ENCODE data around the gene KRTAP5-1. TPM values are rescaled to one million over a fixed set of nuclear protein-coding genes. Genes with fewer than 3 reads are reported as not detected.

Gene KRTAP5-1
- total and polyA plus RNA-seq, 8 donors, result 0.46 TPM; not detected in 7

- peaks cover 5 to 17% (median 15%) of the 10 kb centered on the region in 3 donors for H3K4me1 ChIP-seq
- no peaks in the 10 kb centered on the region for H3K27me3 ChIP-seq
- no peaks in the 10 kb centered on the region for H3K36me3 ChIP-seq
- ATAC-seq (no peak), DNase-seq (peak in 1 of 6 donors; percentile 58), FAIRE-seq (no peak)
- 75 to 84% methylated on average over 13 of the region's 13 CpGs for WGBS, 2 donors
- H3K27ac ChIP-seq, result no peak overlapping the region
- TF ChIP-seq CTCF (IDR thresholded peaks at IDR 0.05), result no peak
- intact Hi-C loops (cut with DNase I), result loop anchor here in 1 of 3 donors (5.0 kb wide), 1 partner anchor 34 kb away; no protein-coding TSS in a partner anchor
- H3K4me3 ChIP-seq, result no peak overlapping the region
- H3K9me3 ChIP-seq, result no peaks in the 10 kb centered on the region
Measured at GRCh38 chr11:1543606-1544263, 41.3 kb downstream of the KRTAP5-1 start.

GRCh38 chr11:1542267-1542666, 42.8 kb downstream of the KRTAP5-1 start:
- Histone ChIP-seq H3K27ac (no peak overlapping the region), H3K36me3 (no peaks in the 10 kb centered on the region), H3K4me3 (no peak overlapping the region), H3K4me1 (peaks cover 5 to 6% (median 6%) of the 10 kb centered on the region in 3 donors), H3K27me3 (no peaks in the 10 kb centered on the region), H3K9me3 (no peaks in the 10 kb centered on the region)
- no peak for TF ChIP-seq CTCF (IDR thresholded peaks at IDR 0.05)
- FAIRE-seq (no peak), DNase-seq (peak in 2 of 6 donors; percentile 17 to 69), ATAC-seq (peak in 2 of 4 donors; percentile 14 to 26)
- 39 to 43% methylated on average over 10 of the region's 10 CpGs for WGBS, 2 donors
- intact Hi-C loops (cut with DNase I), result loop anchor here in 1 of 3 donors (5.0 kb wide), 1 partner anchor 35 kb away; no protein-coding TSS in a partner anchor

GRCh38 chr11:1541474-1542204, 43.4 kb downstream of the KRTAP5-1 start:
- no peak for ATAC-seq
- Histone ChIP-seq H3K4me1 (no peaks in the 10 kb centered on the region), H3K4me3 (no peak overlapping the region), H3K36me3 (no peaks in the 10 kb centered on the region), H3K27me3 (no peaks in the 10 kb centered on the region), H3K9me3 (no peaks in the 10 kb centered on the region), H3K27ac (no peak overlapping the region)
- TF ChIP-seq CTCF (IDR thresholded peaks at IDR 0.05), result no peak
- 85 to 90% methylated on average over 22 of the region's 22 CpGs for WGBS, 2 donors
- DNase-seq, result peak in 2 of 6 donors; percentile 16 to 50
- FAIRE-seq, result no peak
- intact Hi-C loops (cut with DNase I), result loop anchor here in 1 of 3 donors (5.0 kb wide), 1 partner anchor 36 kb away; no protein-coding TSS in a partner anchor

DNA sequence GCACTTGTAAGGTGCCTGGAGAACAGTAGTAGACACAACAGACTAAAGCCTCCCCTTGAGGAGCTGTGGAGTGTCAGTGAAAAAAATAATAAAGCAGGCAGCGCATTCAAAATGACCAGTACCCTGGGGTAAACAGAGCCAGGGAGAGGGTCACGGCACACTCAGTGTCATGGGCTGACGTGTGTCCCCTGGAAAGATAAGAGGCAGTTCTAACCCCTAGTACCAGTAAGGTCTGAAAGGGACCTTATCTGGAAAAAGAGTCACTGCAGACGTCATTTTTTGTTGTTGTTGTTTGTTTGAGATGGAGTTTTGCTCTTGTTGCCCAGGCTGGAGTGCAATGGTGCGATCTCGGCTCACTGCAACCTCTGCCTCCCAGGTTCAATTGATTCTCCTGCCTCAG, 45.0 kb downstream of the KRTAP5-1 start:
- Histone ChIP-seq H3K27me3 (no peaks in the 10 kb centered on the region), H3K36me3 (no peaks in the 10 kb centered on the region), H3K27ac (no peak overlapping the region), H3K4me1 (no peaks in the 10 kb centered on the region), H3K4me3 (no peak overlapping the region), H3K9me3 (no peaks in the 10 kb centered on the region)
- intact Hi-C loops (cut with DNase I), result loop anchor here in 1 of 3 donors (5.0 kb wide), 1 partner anchor 37 kb away; no protein-coding TSS in a partner anchor
- FAIRE-seq, result no peak
- WGBS, 2 donors, result 81 to 90% methylated on average over 6 of the region's 6 CpGs
- DNase-seq, result peak in 1 of 6 donors; percentile 10
- no peak for ATAC-seq
- no peak for TF ChIP-seq CTCF (IDR thresholded peaks at IDR 0.05)

All from pancreas (tissue), 10 donors.